Trophoblast cell (in vitro differentiated cells and primary cell): ENCODE data around the gene NDUFC2.

Source experiments
- DNase-seq, 2 donors: peaks; one replicate each; pipeline ENCODE4 v3.0.0-alpha.2; 2016
- H2AFZ ChIP-seq: 2 replicates; pipeline ENCODE4 v1.6.1; 2013; ENCODE audit warnings: low read length, moderate library complexity, mild to moderate bottlenecking; ENCODE audit not compliant: insufficient read depth, poor library complexity
- H2AK5ac ChIP-seq: 2 replicates; pipeline ENCODE4 v1.6.1; 2013; ENCODE audit warnings: mild to moderate bottlenecking, low read length
- H2BK120ac ChIP-seq: 2 replicates; pipeline ENCODE4 v1.6.1; 2013; ENCODE audit warnings: low read length, mild to moderate bottlenecking, moderate library complexity; ENCODE audit not compliant: insufficient read depth, poor library complexity
- H2BK12ac ChIP-seq: 2 replicates; pipeline ENCODE4 v1.6.1; 2013; ENCODE audit warnings: mild to moderate bottlenecking, low read length, moderate library complexity
- H2BK5ac ChIP-seq: 2 replicates; pipeline ENCODE4 v1.6.1; 2013; ENCODE audit warnings: low read length, low read depth, moderate library complexity, mild to moderate bottlenecking; ENCODE audit not compliant: poor library complexity
- H3K14ac ChIP-seq: 2 replicates; pipeline ENCODE4 v1.6.1; 2013; ENCODE audit warnings: mild to moderate bottlenecking, low read length
- H3K18ac ChIP-seq: 2 replicates; pipeline ENCODE4 v1.6.1; 2013; ENCODE audit warnings: mild to moderate bottlenecking, low read length
- H3K23ac ChIP-seq: 2 replicates; pipeline ENCODE4 v1.6.1; 2013; ENCODE audit warnings: low read length
- H3K27ac ChIP-seq: 2 replicates; pipeline ENCODE4 v1.5.1; 2013; ENCODE audit warnings: low read depth, mild to moderate bottlenecking, inconsistent platforms, low read length, moderate library complexity
- H3K27me3 ChIP-seq: 2 replicates; pipeline ENCODE4 v1.6.1; 2013; ENCODE audit warnings: inconsistent platforms, mild to moderate bottlenecking, low read length, moderate library complexity; ENCODE audit not compliant: insufficient read depth
- H3K36me3 ChIP-seq, 2 experiments: 1 replicate in 1 of 2; 2 replicates in 1 of 2; pipeline ENCODE4 v1.6.1; 2013; ENCODE audit warnings: low read length in 2 of 2, mild to moderate bottlenecking in 2 of 2, moderate library complexity in 1 of 2; ENCODE audit not compliant: insufficient read depth in 2 of 2, control insufficient read depth in 1 of 2
- H3K4ac ChIP-seq: 2 replicates; pipeline ENCODE4 v1.6.1; 2013; ENCODE audit warnings: low read depth, mild to moderate bottlenecking, low read length, moderate library complexity
- H3K4me1 ChIP-seq, 2 experiments: 1 replicate in 1 of 2; 2 replicates in 1 of 2; pipeline ENCODE4 v1.6.1; 2013; ENCODE audit warnings: low read length in 2 of 2, mild to moderate bottlenecking in 2 of 2, moderate library complexity in 1 of 2; ENCODE audit not compliant: insufficient read depth in 2 of 2, control insufficient read depth in 1 of 2
- H3K4me2 ChIP-seq: 2 replicates; pipeline ENCODE4 v1.6.1; 2013; ENCODE audit warnings: inconsistent platforms, mild to moderate bottlenecking, low read length, moderate library complexity
- H3K4me3 ChIP-seq: 2 replicates; pipeline ENCODE4 v1.5.1; 2013; ENCODE audit warnings: mild to moderate bottlenecking, low read depth, low read length, inconsistent platforms
- H3K79me1 ChIP-seq: one replicate; pipeline ENCODE4 v1.6.1; 2013; ENCODE audit warnings: low read length
- H3K79me2 ChIP-seq: 2 replicates; pipeline ENCODE4 v1.6.1; 2013; ENCODE audit warnings: low read length, mild to moderate bottlenecking; ENCODE audit not compliant: control insufficient read depth, insufficient read depth, poor library complexity
- H3K9ac ChIP-seq: 2 replicates; pipeline ENCODE4 v1.6.1; 2013; ENCODE audit warnings: mild to moderate bottlenecking, low read length
- H3K9me3 ChIP-seq: 2 replicates; pipeline ENCODE4 v1.6.1; 2013; ENCODE audit warnings: low read depth, mild to moderate bottlenecking, control low read depth, inconsistent platforms, low read length; ENCODE audit not compliant: insufficient read depth
- H4K12ac ChIP-seq: 2 replicates; pipeline ENCODE4 v1.6.1; 2013; ENCODE audit warnings: low read depth, mild to moderate bottlenecking, low read length, moderate library complexity
- H4K8ac ChIP-seq: 2 replicates; pipeline ENCODE4 v1.6.1; 2013; ENCODE audit warnings: low read depth, mild to moderate bottlenecking, low read length, moderate library complexity
- H4K91ac ChIP-seq: one replicate; pipeline ENCODE4 v1.6.1; 2013; ENCODE audit warnings: low read depth, mild to moderate bottlenecking, low read length, moderate library complexity
- WGBS: extraction: QIAGEN DNeasy Blood & Tissue Kit; methylation state at CpG from one replicate; pipeline ENCODE4 v1.1.7; 2013; ENCODE audit warnings: missing lambda C conversion rate; ENCODE audit not compliant: insufficient read length, insufficient coverage; ENCODE audit errors: extremely low coverage; 5-methylcytosine and 5-hydroxymethylcytosine counted together

NDUFC2 gene

DNA sequence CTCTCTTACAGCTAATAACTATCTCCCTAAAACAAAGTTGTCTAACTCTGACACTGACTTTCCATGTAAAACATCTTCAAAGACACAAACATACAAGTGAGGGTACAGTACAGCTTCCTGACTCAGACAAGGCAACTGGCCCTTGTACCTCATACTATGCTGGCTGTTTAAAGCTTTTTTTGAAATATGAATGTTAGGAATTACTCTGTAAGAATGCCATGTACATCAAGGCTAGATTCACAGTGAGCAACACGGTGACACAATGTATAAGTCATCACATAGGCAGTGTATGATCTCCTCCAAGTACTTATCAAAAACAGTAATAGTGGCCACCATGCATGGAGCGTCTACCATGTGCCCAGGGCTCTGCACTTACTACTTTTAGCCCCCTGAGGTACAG lies 31.2 kb upstream of the NDUFC2 start:
- H3K79me1 ChIP-seq, result no peaks in the 10 kb centered on the region
- no peaks in the 10 kb centered on the region for H3K9me3 ChIP-seq
- no peak overlapping the region for H3K4ac ChIP-seq
- H2BK120ac ChIP-seq, result no peak overlapping the region
- peak; percentile 69 to 83 for DNase-seq
- no peak overlapping the region for H2BK12ac ChIP-seq
- H4K91ac ChIP-seq, result no peak overlapping the region
- H3K9ac ChIP-seq, result no peak overlapping the region
- H4K12ac ChIP-seq, result no peak overlapping the region
- no peak overlapping the region for H3K4me3 ChIP-seq
- H3K14ac ChIP-seq, result no peak overlapping the region
- no peak overlapping the region for H3K18ac ChIP-seq
- H3K79me2 ChIP-seq, result no peaks in the 10 kb centered on the region
- no peak overlapping the region for H2AK5ac ChIP-seq
- no peak overlapping the region for H3K4me2 ChIP-seq
- no peaks in the 10 kb centered on the region for H3K27me3 ChIP-seq
- peaks cover 0 to 4% of the 10 kb centered on the region in 2 experiments for H3K4me1 ChIP-seq
- no peak overlapping the region for H4K8ac ChIP-seq
- H3K27ac ChIP-seq, result no peak overlapping the region
- WGBS, result no CpG with 5 or more reads among the region's 2 CpGs
- peaks cover 8 to 11% of the 10 kb centered on the region in 2 experiments for H3K36me3 ChIP-seq
- no peak overlapping the region for H3K23ac ChIP-seq
- no peak overlapping the region for H2BK5ac ChIP-seq
- H2AFZ ChIP-seq, result no peak overlapping the region

- H4K91ac ChIP-seq, result no peak overlapping the region
- no peaks in the 10 kb centered on the region for H3K27me3 ChIP-seq
- no peak overlapping the region for H3K23ac ChIP-seq
- H3K4me1 ChIP-seq, result peaks cover 0 to 4% of the 10 kb centered on the region in 2 experiments
- no peak overlapping the region for H3K4me3 ChIP-seq
- H4K8ac ChIP-seq, result no peak overlapping the region
- no CpG with 5 or more reads among the region's 5 CpGs for WGBS
- no peak for DNase-seq
- no peak overlapping the region for H2BK5ac ChIP-seq
- H3K27ac ChIP-seq, result no peak overlapping the region
- no peak overlapping the region for H2BK120ac ChIP-seq
- no peaks in the 10 kb centered on the region for H3K79me1 ChIP-seq
- no peak overlapping the region for H2AK5ac ChIP-seq
- H3K9ac ChIP-seq, result no peak overlapping the region
- no peak overlapping the region for H3K4me2 ChIP-seq
- no peaks in the 10 kb centered on the region for H3K79me2 ChIP-seq
- H3K4ac ChIP-seq, result no peak overlapping the region
- peaks cover 8 to 11% of the 10 kb centered on the region in 2 experiments for H3K36me3 ChIP-seq
- H3K18ac ChIP-seq, result no peak overlapping the region
- H3K9me3 ChIP-seq, result no peaks in the 10 kb centered on the region
- no peak overlapping the region for H3K14ac ChIP-seq
- H4K12ac ChIP-seq, result no peak overlapping the region
- H2BK12ac ChIP-seq, result no peak overlapping the region
- H2AFZ ChIP-seq, result no peak overlapping the region
Measured at GRCh38 chr11:78110351-78110750, 30.7 kb upstream of the NDUFC2 start.

DNA sequence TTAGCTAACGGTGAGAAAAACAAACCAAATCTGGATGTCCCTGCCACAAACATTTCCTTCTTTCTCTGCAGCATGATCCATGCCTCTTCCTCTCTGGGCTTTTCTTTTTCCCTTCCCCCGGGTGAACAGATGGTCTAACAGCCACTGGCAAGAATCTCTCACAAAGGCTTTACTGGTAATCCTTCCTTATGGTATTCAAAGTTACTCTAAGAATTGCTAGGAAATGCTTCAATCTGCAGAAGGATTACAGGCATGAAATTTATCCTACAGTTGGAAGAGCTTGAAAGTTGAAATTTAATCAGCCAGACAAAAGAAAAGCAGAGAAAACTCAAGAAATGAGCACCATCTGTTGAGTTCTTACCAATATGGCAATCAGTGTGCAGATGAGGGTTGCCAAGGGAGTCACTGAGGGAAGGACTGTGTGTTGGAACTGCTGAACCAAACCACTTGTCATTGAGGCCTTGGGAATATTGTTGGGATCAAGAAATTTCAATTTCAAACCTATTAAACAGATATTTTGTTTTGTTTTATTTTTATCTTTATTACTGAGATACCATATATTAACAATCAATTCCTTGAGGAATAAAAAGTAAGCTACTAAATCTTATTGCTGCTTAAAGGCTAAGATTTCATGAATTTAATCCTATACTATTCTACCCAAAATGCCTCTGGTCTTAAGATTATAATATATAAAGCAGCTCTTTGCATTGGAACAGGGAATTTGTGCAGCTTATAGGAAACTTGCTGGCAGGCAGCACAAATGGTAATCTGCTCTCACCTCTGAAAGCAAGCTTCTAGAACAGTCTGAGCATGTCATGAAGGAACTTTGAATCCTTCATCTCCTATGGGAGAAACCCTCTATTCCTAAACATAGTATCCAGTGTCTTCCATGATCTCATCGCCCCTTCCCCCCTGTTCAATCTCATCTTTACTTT lies 29.7 kb upstream of the NDUFC2 start:
- no peaks in the 10 kb centered on the region for H3K27me3 ChIP-seq
- H3K14ac ChIP-seq, result no peak overlapping the region
- H4K12ac ChIP-seq, result no peak overlapping the region
- H4K91ac ChIP-seq, result no peak overlapping the region
- no peak overlapping the region for H3K23ac ChIP-seq
- no peak overlapping the region for H2AK5ac ChIP-seq
- H2AFZ ChIP-seq, result no peak overlapping the region
- no peak overlapping the region for H3K18ac ChIP-seq
- peaks cover 6 to 11% of the 10 kb centered on the region in 2 experiments for H3K36me3 ChIP-seq
- H3K4ac ChIP-seq, result no peak overlapping the region
- H3K4me1 ChIP-seq, result peaks cover 0 to 4% of the 10 kb centered on the region in 2 experiments
- no peak overlapping the region for H2BK120ac ChIP-seq
- no peaks in the 10 kb centered on the region for H3K79me1 ChIP-seq
- no peak overlapping the region for H2BK5ac ChIP-seq
- H3K9me3 ChIP-seq, result no peaks in the 10 kb centered on the region
- no CpG with 5 or more reads among the region's 3 CpGs for WGBS
- H3K9ac ChIP-seq, result no peak overlapping the region
- no peak overlapping the region for H3K4me2 ChIP-seq
- DNase-seq, result no peak
- no peak overlapping the region for H4K8ac ChIP-seq
- no peak overlapping the region for H3K27ac ChIP-seq
- no peaks in the 10 kb centered on the region for H3K79me2 ChIP-seq
- H3K4me3 ChIP-seq, result no peak overlapping the region
- H2BK12ac ChIP-seq, result no peak overlapping the region

DNA sequence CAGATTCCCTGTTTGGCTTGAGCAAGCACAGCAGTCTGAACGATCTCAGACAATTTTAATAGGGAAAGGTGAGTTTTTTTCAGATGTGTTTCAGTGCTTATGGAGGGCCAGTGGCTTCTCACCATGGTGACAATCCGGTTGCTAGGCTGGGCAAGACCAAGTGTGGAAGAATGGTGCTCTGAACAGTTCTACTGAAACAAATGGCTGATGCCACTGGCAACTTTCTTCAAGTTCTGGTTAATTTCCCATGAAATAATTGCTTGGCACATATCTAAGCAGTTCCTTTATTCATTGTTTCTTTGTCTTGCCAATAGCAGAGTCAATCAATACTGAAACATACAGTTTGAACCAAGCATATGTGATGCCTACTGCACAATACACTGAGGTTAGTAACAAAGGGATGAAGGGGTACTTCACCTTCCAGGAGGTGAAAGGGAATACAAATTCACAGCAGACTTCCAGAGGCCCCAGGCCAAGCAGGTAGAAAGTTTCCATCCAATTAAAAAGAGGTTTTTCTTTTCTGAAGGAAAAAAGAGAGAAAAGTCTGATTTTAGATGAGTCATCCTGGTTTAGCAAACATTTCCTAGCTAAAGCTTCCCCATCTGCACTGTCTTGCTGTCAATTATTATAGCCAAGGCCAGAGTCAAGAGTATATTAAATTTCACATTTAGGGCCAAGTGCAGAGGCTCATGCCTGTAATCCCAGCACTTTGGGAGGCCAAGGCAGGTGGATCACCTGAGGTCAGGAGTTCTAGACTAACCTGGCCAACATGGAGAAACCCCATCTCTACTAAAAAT lies 21.2 kb upstream of the NDUFC2 start:
- H4K8ac ChIP-seq, result no peak overlapping the region
- H3K79me1 ChIP-seq, result no peaks in the 10 kb centered on the region
- no peak overlapping the region for H3K9ac ChIP-seq
- no peak overlapping the region for H4K91ac ChIP-seq
- H2BK120ac ChIP-seq, result no peak overlapping the region
- no peaks in the 10 kb centered on the region for H3K79me2 ChIP-seq
- no peak overlapping the region for H2BK5ac ChIP-seq
- no peak overlapping the region for H2AK5ac ChIP-seq
- no CpG with 5 or more reads among the region's 2 CpGs for WGBS
- no peak overlapping the region for H3K4ac ChIP-seq
- H2AFZ ChIP-seq, result no peak overlapping the region
- no peak overlapping the region for H4K12ac ChIP-seq
- H2BK12ac ChIP-seq, result no peak overlapping the region
- H3K9me3 ChIP-seq, result no peaks in the 10 kb centered on the region
- no peak overlapping the region for H3K4me2 ChIP-seq
- H3K36me3 ChIP-seq, result peaks cover 6 to 8% of the 10 kb centered on the region in 2 experiments
- no peak for DNase-seq
- no peaks in the 10 kb centered on the region for H3K4me1 ChIP-seq
- H3K23ac ChIP-seq, result no peak overlapping the region
- no peaks in the 10 kb centered on the region for H3K27me3 ChIP-seq
- no peak overlapping the region for H3K14ac ChIP-seq
- H3K18ac ChIP-seq, result no peak overlapping the region
- no peak overlapping the region for H3K4me3 ChIP-seq
- no peak overlapping the region for H3K27ac ChIP-seq
